ENCODE measurements around the gene MYO10.

DNA sequence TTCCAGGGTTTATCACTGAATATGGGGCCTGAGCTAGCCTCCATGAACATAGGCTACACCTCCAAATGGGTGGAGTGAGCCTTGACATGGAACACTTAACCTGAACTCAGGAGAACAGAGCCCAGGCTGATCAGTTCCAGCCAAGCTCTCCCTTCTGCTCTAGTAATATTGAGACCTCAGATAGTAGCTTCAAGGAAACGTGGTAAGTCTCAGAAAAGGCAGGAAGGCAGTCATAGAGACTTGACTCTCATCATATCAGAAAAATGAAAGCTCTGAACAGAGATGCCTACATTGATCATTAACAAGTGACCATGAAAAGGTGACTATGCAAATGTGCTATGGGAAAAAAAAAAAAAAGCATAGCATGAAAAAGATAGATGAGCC lies 40.5 kb upstream of the MYO10 start:
- TF ChIP-seq, protein P1, sequence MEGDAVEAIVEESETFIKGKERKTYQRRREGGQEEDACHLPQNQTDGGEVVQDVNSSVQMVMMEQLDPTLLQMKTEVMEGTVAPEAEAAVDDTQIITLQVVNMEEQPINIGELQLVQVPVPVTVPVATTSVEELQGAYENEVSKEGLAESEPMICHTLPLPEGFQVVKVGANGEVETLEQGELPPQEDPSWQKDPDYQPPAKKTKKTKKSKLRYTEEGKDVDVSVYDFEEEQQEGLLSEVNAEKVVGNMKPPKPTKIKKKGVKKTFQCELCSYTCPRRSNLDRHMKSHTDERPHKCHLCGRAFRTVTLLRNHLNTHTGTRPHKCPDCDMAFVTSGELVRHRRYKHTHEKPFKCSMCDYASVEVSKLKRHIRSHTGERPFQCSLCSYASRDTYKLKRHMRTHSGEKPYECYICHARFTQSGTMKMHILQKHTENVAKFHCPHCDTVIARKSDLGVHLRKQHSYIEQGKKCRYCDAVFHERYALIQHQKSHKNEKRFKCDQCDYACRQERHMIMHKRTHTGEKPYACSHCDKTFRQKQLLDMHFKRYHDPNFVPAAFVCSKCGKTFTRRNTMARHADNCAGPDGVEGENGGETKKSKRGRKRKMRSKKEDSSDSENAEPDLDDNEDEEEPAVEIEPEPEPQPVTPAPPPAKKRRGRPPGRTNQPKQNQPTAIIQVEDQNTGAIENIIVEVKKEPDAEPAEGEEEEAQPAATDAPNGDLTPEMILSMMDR (IDR thresholded peaks at IDR 0.05): no peak
- no peak for TF ChIP-seq POLR2AphosphoS5 (IDR thresholded peaks at IDR 0.05)

All from breast epithelium (tissue), 3 donors.